DMS153 treated with DMSO at 0.1 percent for 48 hours (cell line): ENCODE results near the gene SMIM45.

Experiments
- DNase-seq: peaks from one replicate; lab custom pipeline; 2025; ENCODE audit not compliant: unreplicated experiment; lab: John Stamatoyannopoulos, UW

Gene SMIM45

GRCh38 chr22:41951898-41952474, at the start of gene SMIM45:
SMIM45 (plus strand) TSS chr22:41952150.
- no peak for DNase-seq

- DNase-seq, result no peak
Measured at GRCh38 chr22:41902932-41903421, 49.0 kb upstream of the SMIM45 start.

- DNase-seq, result no peak
Measured at GRCh38 chr22:41904450-41905410, 47.2 kb upstream of the SMIM45 start.

- DNase-seq, result no peak
Measured at GRCh38 chr22:41905411-41906202, 46.3 kb upstream of the SMIM45 start.

GRCh38 chr22:41906822-41907221, 45.1 kb upstream of the SMIM45 start:
- no peak for DNase-seq

GRCh38 chr22:41907436-41908401, 44.2 kb upstream of the SMIM45 start:
- DNase-seq, result no peak

GRCh38 chr22:41908411-41909309, 43.3 kb upstream of the SMIM45 start:
- DNase-seq, result no peak

- DNase-seq, result no peak
Measured at GRCh38 chr22:41909310-41910049, 42.5 kb upstream of the SMIM45 start.

GRCh38 chr22:41910050-41911000, 41.6 kb upstream of the SMIM45 start:
- DNase-seq, result no peak

- DNase-seq, result no peak
Measured at GRCh38 chr22:41911001-41911611, 40.8 kb upstream of the SMIM45 start.

GRCh38 chr22:41912338-41913039, 39.5 kb upstream of the SMIM45 start:
- DNase-seq, result no peak

GRCh38 chr22:41913040-41913719, 38.8 kb upstream of the SMIM45 start:
- no peak for DNase-seq

- no peak for DNase-seq
Measured at GRCh38 chr22:41913842-41914534, 38.0 kb upstream of the SMIM45 start.

- no peak for DNase-seq
Measured at GRCh38 chr22:41914611-41915034, 37.3 kb upstream of the SMIM45 start.
